Measurements from ENCODE around the gene FGF22. TPM values are rescaled to one million over a fixed set of nuclear protein-coding genes. Genes with fewer than 3 reads are reported as not detected.

FGF22 gene
- total RNA-seq, 4 donors from 2014 or later, result 1.4 TPM; not detected in 3

DNA sequence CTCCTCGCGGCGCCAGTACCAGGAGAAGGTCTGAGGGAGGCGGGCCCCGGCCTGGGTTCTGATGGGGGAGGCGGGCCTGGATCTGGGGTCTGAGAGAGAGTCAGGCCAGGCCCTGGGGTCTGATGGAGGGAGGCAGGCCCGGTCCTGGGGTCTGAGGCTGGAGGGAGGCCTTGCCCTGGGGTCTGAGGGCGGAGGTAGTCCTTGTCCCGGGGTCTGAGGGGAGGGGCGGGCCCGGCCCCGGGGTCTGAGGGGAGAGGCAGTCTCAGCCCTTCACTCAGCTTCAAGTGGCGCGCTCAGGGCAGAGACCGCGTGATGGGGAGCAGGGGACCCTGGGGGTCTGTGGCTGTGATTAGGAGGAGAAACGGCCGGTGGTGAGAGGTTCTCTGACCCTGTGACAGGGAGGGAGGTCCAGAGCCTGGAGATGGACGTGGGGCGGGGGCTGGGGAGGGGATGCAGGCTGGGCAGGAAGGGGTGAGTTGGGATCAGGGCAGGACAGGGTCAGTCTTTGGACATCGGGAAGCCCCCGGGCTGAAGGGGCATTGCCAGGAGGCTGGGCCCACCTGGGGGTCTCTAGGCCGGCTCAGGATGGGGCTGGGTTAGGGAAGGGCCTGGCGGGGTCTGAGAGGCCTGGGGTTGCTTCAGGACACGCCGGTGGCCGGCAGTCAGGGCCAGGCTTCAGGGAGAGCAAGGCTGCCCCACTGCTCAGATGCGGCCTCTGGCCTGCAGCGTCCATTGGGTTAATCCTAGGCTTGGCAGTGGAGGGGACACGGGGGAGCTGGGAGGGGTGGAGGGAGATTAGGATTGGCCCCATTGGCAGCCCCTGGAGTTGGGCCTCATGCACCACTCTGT lies 31.3 kb upstream of the FGF22 start:
- intact Hi-C loops (cut with DNase I; ENCODE audit: low total_unique reads), result no loop called here
- TF ChIP-seq, protein P1, sequence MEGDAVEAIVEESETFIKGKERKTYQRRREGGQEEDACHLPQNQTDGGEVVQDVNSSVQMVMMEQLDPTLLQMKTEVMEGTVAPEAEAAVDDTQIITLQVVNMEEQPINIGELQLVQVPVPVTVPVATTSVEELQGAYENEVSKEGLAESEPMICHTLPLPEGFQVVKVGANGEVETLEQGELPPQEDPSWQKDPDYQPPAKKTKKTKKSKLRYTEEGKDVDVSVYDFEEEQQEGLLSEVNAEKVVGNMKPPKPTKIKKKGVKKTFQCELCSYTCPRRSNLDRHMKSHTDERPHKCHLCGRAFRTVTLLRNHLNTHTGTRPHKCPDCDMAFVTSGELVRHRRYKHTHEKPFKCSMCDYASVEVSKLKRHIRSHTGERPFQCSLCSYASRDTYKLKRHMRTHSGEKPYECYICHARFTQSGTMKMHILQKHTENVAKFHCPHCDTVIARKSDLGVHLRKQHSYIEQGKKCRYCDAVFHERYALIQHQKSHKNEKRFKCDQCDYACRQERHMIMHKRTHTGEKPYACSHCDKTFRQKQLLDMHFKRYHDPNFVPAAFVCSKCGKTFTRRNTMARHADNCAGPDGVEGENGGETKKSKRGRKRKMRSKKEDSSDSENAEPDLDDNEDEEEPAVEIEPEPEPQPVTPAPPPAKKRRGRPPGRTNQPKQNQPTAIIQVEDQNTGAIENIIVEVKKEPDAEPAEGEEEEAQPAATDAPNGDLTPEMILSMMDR (IDR thresholded peaks at IDR 0.05), result no peak
- no peak for TF ChIP-seq POLR2A (IDR thresholded peaks at IDR 0.05)
- H3K36me3 ChIP-seq, result no peaks in the 10 kb centered on the region

DNA sequence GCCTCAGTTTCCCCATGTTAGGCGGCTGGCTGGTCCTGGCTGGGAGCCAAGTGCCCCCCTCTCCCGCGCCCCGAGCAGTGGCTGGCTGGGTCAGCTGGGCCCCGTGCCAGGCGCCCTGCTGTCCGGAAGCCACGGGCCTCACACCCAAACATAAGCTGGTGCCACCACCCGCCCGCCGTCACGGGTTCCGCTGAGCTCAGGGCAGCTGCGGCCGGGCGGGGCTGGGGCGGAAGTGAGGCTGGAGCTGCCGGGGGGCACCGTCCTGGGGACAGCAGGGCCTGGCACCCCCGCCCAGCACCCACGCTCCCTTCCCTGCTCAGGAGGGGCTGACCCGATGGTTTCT lies 30.7 kb upstream of the FGF22 start:
- H3K9me3 ChIP-seq, result no peaks in the 10 kb centered on the region
- H3K27me3 ChIP-seq, result no peaks in the 10 kb centered on the region
- H3K4me3 ChIP-seq, result no peak overlapping the region
- no peak for TF ChIP-seq POLR2A (IDR thresholded peaks at IDR 0.05)
- TF ChIP-seq, protein P1 (IDR thresholded peaks at IDR 0.05), result no peak
- DNase-seq, result no peak
- no peaks in the 10 kb centered on the region for H3K4me1 ChIP-seq
- no peaks in the 10 kb centered on the region for H3K36me3 ChIP-seq
- intact Hi-C loops (cut with DNase I; ENCODE audit: low total_unique reads), result no loop called here
- H3K27ac ChIP-seq, result no peak overlapping the region

More for the DNA sequence above, 31.3 kb upstream of the FGF22 start:
- Histone ChIP-seq H3K27me3 (no peaks in the 10 kb centered on the region), H3K9me3 (no peaks in the 10 kb centered on the region), H3K27ac (no peak overlapping the region), H3K4me1 (no peaks in the 10 kb centered on the region), H3K4me3 (no peak overlapping the region)
- no peak for DNase-seq

- intact Hi-C loops (cut with DNase I; ENCODE audit: low total_unique reads), result no loop called here
- Histone ChIP-seq H3K4me3 (no peak overlapping the region), H3K9me3 (no peaks in the 10 kb centered on the region), H3K36me3 (no peaks in the 10 kb centered on the region), H3K27ac (no peak overlapping the region), H3K4me1 (no peaks in the 10 kb centered on the region), H3K27me3 (no peaks in the 10 kb centered on the region)
- TF ChIP-seq, protein P1 (IDR thresholded peaks at IDR 0.05), result no peak
- no peak for TF ChIP-seq POLR2A (IDR thresholded peaks at IDR 0.05)
- no peak for DNase-seq
Observed at GRCh38 chr19:610071-610800, 29.4 kb upstream of the FGF22 start.

DNA sequence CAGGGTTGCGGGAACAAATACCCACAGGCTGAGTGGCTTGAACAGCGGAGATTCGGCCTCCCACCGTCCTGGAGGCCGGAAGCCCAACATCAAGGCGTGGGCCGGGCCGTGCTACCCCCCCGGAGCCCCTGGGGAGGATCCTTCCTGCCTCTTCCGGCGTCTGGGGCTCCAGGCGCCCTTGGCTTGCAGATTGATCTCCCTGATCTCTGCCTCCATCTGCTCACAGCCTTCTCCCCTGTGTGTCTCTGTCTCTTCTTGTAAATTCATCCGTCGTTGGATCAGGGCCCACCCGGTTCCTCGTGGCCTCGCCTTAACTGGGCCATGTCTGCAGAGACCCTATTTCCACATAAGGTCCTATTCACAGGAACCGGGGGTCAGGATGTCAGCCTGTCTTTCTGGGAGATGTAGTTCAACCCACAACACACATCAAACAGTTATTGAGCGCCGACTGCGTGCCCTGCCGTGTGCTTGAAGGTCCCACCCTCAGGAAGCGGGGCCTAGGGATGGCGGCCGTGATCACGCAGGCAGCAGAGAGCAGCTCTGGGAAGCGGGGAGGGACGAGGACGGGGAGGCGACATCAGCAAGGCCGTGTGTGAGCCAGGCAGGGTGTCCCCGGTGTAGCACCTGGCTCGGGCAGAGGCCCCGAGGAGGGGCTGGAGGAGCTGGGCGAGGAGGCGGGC lies 28.7 kb upstream of the FGF22 start:
- TF ChIP-seq, protein P1 (IDR thresholded peaks at IDR 0.05), result no peak
- no peak for TF ChIP-seq POLR2A (IDR thresholded peaks at IDR 0.05)
- no peaks in the 10 kb centered on the region for H3K9me3 ChIP-seq
- peak in 1 of 2 donors; percentile 41 for DNase-seq
- no peak overlapping the region for H3K27ac ChIP-seq
- intact Hi-C loops (cut with DNase I; ENCODE audit: low total_unique reads), result no loop called here
- H3K36me3 ChIP-seq, result no peaks in the 10 kb centered on the region
- no peak overlapping the region for H3K4me3 ChIP-seq
- H3K4me1 ChIP-seq, result no peaks in the 10 kb centered on the region
- H3K27me3 ChIP-seq, result no peaks in the 10 kb centered on the region

DNA sequence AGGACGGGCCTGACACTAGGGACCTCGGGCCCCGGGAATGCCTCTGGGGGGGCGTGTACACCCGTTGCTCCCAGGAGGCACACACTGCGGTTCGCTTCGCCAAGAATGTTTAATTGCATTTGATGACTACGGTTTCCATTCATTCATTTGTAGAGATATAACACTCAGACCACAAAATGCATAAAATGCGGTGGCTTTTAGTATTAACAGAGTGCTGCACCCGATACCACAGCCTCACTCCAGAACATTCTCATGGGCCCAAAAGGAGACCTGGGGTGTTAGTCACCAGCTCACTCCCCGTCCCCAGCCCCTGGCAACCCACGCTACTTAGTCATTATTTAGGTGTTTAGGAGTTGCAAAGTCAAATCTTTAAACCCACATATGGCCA lies 28.2 kb upstream of the FGF22 start:
- H3K4me1 ChIP-seq, result no peaks in the 10 kb centered on the region
- H3K27me3 ChIP-seq, result no peaks in the 10 kb centered on the region
- no peak overlapping the region for H3K27ac ChIP-seq
- intact Hi-C loops (cut with DNase I; ENCODE audit: low total_unique reads), result no loop called here
- H3K9me3 ChIP-seq, result no peaks in the 10 kb centered on the region
- DNase-seq, result no peak
- H3K36me3 ChIP-seq, result no peaks in the 10 kb centered on the region
- TF ChIP-seq, protein P1 (IDR thresholded peaks at IDR 0.05), result no peak
- no peak for TF ChIP-seq POLR2A (IDR thresholded peaks at IDR 0.05)
- no peak overlapping the region for H3K4me3 ChIP-seq
